Measurements from ENCODE around the gene ALX4. TPM values are rescaled to one million over a fixed set of nuclear protein-coding genes. Genes with fewer than 3 reads are reported as not detected.

The ALX4 gene
- total and polyA plus RNA-seq, 2 donors (not counting 1 experiment from before 2014, with no cell fraction given): not detected

- peaks cover 0 to 3% (median 0%) of the 10 kb centered on the region in 4 experiments for H3K27me3 ChIP-seq (replicated peaks in 1 of 4; ENCODE audit: control extremely low read depth in 1 of 4, control insufficient read depth in 3 of 4, insufficient read depth in 4 of 4, low read length in 3 of 4)
- H3K9me3 ChIP-seq (ENCODE audit: control extremely low read depth in 1 of 3, control insufficient read depth in 2 of 3, insufficient read depth in 1 of 3, low read length in 2 of 3): no peaks in the 10 kb centered on the region
- intact Hi-C loops (cut with micrococcal nuclease): no loop called here
- H3K36me3 ChIP-seq (replicated peaks in 1 of 2; ENCODE audit: control extremely low read depth in 1 of 2, control insufficient read depth in 1 of 2, extremely low read depth in 1 of 2, insufficient read depth in 2 of 2, low read length in 1 of 2): no peaks in the 10 kb centered on the region
- no peak for TF ChIP-seq EZH2 (IDR thresholded peaks at IDR 0.05; ENCODE audit: borderline replicate concordance, insufficient read depth, low read depth, low read length, poor library complexity, severe bottlenecking)
- TF ChIP-seq, protein P1, sequence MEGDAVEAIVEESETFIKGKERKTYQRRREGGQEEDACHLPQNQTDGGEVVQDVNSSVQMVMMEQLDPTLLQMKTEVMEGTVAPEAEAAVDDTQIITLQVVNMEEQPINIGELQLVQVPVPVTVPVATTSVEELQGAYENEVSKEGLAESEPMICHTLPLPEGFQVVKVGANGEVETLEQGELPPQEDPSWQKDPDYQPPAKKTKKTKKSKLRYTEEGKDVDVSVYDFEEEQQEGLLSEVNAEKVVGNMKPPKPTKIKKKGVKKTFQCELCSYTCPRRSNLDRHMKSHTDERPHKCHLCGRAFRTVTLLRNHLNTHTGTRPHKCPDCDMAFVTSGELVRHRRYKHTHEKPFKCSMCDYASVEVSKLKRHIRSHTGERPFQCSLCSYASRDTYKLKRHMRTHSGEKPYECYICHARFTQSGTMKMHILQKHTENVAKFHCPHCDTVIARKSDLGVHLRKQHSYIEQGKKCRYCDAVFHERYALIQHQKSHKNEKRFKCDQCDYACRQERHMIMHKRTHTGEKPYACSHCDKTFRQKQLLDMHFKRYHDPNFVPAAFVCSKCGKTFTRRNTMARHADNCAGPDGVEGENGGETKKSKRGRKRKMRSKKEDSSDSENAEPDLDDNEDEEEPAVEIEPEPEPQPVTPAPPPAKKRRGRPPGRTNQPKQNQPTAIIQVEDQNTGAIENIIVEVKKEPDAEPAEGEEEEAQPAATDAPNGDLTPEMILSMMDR (IDR thresholded peaks at IDR 0.05): no peak
- no peak overlapping the region for H3K4me3 ChIP-seq (ENCODE audit: control extremely low read depth in 1 of 5, extremely low read depth in 1 of 5, insufficient read depth in 1 of 5, low read depth in 2 of 5, low read length in 4 of 5)
- H3K27ac Mint-ChIP-seq: no peak overlapping the region
- peaks cover 9% of the 10 kb centered on the region for H3K27me3 Mint-ChIP-seq
- no peaks in the 10 kb centered on the region for H4K20me1 ChIP-seq (ENCODE audit: control insufficient read depth, insufficient read depth, low read length, poor library complexity, severe bottlenecking)
- no peak overlapping the region for H3K27ac ChIP-seq (ENCODE audit: low read length in 2 of 2)
- H2AFZ ChIP-seq (ENCODE audit: insufficient read depth, low read depth, low read length, poor library complexity, severe bottlenecking): no peak overlapping the region
- H3K9ac ChIP-seq (ENCODE audit: low read length): no peak overlapping the region
- no peak overlapping the region for H3K4me2 ChIP-seq (replicated peaks; ENCODE audit: low read depth, low read length, poor library complexity, severe bottlenecking)
- H3K9me3 Mint-ChIP-seq (ENCODE audit: insufficient read depth): no peaks in the 10 kb centered on the region
- H3K4me1 ChIP-seq (ENCODE audit: control insufficient read depth in 2 of 2, insufficient read depth in 2 of 2, low read length in 2 of 2): no peaks in the 10 kb centered on the region
- POLR2A ChIA-PET: no interaction called here
- no peaks in the 10 kb centered on the region for H3K4me1 Mint-ChIP-seq
- ATAC-seq (ENCODE audit: low read depth) (no peak), DNase-seq (no peak)
- H3K4me3 Mint-ChIP-seq: no peak overlapping the region
- CTCF ChIA-PET: no interaction called here
- 83% methylated on average over 3 of the region's 6 CpGs for WGBS (ENCODE audit: insufficient coverage)
- H3K79me2 ChIP-seq (ENCODE audit: control insufficient read depth, insufficient read depth, low read length): no peaks in the 10 kb centered on the region
Observed at GRCh38 chr11:44279483-44279882, 30.5 kb downstream of the ALX4 start.

DNA sequence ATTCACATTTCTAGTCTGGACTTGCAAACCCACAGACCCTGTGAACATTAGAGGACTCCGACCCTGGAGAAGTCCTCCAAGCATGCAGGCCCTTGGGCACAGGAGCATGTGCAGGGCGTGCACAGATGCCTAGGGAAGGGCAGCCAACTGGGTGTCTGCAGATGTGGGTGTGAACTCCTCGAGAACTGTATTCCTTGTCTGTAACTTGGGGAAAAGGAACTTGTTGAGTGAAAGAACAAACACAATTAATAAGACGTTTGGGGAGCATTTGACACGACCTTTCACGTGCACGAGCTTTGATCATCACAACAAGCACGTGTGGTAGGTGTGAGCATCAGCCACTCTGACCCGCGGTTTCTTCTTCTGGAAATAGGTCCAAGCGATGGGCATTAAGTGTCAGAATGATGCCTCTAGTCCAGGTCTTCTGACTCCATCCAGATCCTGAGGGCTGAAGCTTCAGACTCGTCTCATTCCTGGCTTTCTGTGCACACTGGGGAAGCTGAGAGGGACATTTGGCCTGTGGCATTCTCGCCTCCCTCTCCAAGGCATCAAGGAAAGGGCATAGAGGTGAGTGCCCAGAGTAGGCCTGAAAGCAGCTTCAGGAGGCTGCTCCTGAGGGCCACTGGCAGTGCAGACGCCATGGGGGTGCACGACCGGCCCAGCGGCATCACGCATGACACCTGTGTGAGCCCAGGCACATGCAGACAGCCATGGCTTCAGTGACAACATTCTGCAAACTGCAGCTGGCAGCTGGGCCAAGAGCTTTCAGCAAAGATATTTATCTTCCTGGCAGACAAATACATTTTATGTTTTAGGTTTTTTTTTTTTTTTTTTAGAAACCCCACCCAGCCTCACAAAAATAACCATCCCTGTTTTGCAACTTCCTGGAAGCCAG, 32.5 kb downstream of the ALX4 start:
- Histone ChIP-seq H3K9me3 (ENCODE audit: control extremely low read depth in 1 of 3, control insufficient read depth in 2 of 3, insufficient read depth in 1 of 3, low read length in 2 of 3) (peaks cover 0 to 2% (median 0%) of the 10 kb centered on the region in 3 donors), H4K20me1 (ENCODE audit: control insufficient read depth, insufficient read depth, low read length, poor library complexity, severe bottlenecking) (no peaks in the 10 kb centered on the region), H3K4me2 (replicated peaks; ENCODE audit: low read depth, low read length, poor library complexity, severe bottlenecking) (no peak overlapping the region), H2AFZ (ENCODE audit: insufficient read depth, low read depth, low read length, poor library complexity, severe bottlenecking) (no peak overlapping the region), H3K4me1 (ENCODE audit: control insufficient read depth in 2 of 2, insufficient read depth in 2 of 2, low read length in 2 of 2) (no peaks in the 10 kb centered on the region), H3K27me3 (replicated peaks in 1 of 4; ENCODE audit: control extremely low read depth in 1 of 4, control insufficient read depth in 3 of 4, insufficient read depth in 4 of 4, low read length in 3 of 4) (peaks cover 0 to 3% (median 0%) of the 10 kb centered on the region in 4 experiments), H3K36me3 (replicated peaks in 1 of 2; ENCODE audit: control extremely low read depth in 1 of 2, control insufficient read depth in 1 of 2, extremely low read depth in 1 of 2, insufficient read depth in 2 of 2, low read length in 1 of 2) (no peaks in the 10 kb centered on the region), H3K4me3 (ENCODE audit: control extremely low read depth in 1 of 5, extremely low read depth in 1 of 5, insufficient read depth in 1 of 5, low read depth in 2 of 5, low read length in 4 of 5) (no peak overlapping the region), H3K9ac (ENCODE audit: low read length) (no peak overlapping the region), H3K27ac (ENCODE audit: low read length in 2 of 2) (no peak overlapping the region), H3K79me2 (ENCODE audit: control insufficient read depth, insufficient read depth, low read length) (no peaks in the 10 kb centered on the region)
- intact Hi-C loops (cut with micrococcal nuclease): no loop called here
- ChIA-PET CTCF (interaction anchor here (0.8 to 1.3 kb wide), 2 partner anchors 11 to 30 kb away, joined by 3 to 5 read pairs; no protein-coding TSS in a partner anchor), POLR2A (no interaction called here)
- H3K9me3 Mint-ChIP-seq (ENCODE audit: insufficient read depth): no peaks in the 10 kb centered on the region
- DNase-seq (no peak), ATAC-seq (ENCODE audit: low read depth) (no peak)
- H3K27me3 Mint-ChIP-seq: peaks cover 10% of the 10 kb centered on the region
- TF ChIP-seq, protein P1 (IDR thresholded peaks at IDR 0.05): no peak
- TF ChIP-seq EZH2 (IDR thresholded peaks at IDR 0.05; ENCODE audit: borderline replicate concordance, insufficient read depth, low read depth, low read length, poor library complexity, severe bottlenecking): no peak
- 91% methylated on average over 18 of the region's 18 CpGs for WGBS (ENCODE audit: insufficient coverage)
- no peak overlapping the region for H3K27ac Mint-ChIP-seq
- no peak overlapping the region for H3K4me3 Mint-ChIP-seq
- no peaks in the 10 kb centered on the region for H3K4me1 Mint-ChIP-seq
